Activated T-cell treated with anti-CD3 and anti-CD28 coated beads, Interleukin-2, amount 50 U/mL, for 4 hours (primary cell): ENCODE results near the gene FRA10AC1. TPM values are rescaled to one million over a fixed set of nuclear protein-coding genes. Genes with fewer than 3 reads are reported as not detected.
A peak's percentile ranks its signal among the peaks of the same experiment; 100 is the strongest.
"Not testable (repeated sequence)": the region's sequence is repeated elsewhere in the genome, so short reads cannot be mapped to it uniquely, and the experiment has no call there.

Experiments used
- ATAC-seq, 2 donors: fragments of 200-7000 bp; cut with Tn5 transposase; one replicate each; pipeline ENCODE4 v1.10.0; 2021
- DNase-seq: peaks from one replicate; pipeline ENCODE4 v3.0.0-alpha.2; 2020
- H3K27me3 Mint-ChIP-seq: one replicate; pipeline ENCODE4 v1.8.0; 2021; ENCODE audit warnings: low read depth, mixed read lengths
- H3K36me3 Mint-ChIP-seq: one replicate; pipeline ENCODE4 v1.8.0; 2022; ENCODE audit warnings: mixed read lengths; ENCODE audit not compliant: insufficient read depth
- H3K4me1 Mint-ChIP-seq: one replicate; pipeline ENCODE4 v1.8.0; 2021; ENCODE audit warnings: low read depth, mixed read lengths
- H3K4me3 Mint-ChIP-seq: one replicate; pipeline ENCODE4 v1.8.0; 2021; ENCODE audit warnings: mild to moderate bottlenecking, moderate library complexity, mixed read lengths
- H3K9me3 Mint-ChIP-seq: one replicate; pipeline ENCODE4 v1.8.0; 2021; ENCODE audit warnings: mixed read lengths
- total RNA-seq, 3 donors: library from RNA; stranded (reverse); gene quantifications; one replicate each; pipeline ENCODE4 v1.2.1, GENCODE V29; 2021

The FRA10AC1 gene
- total RNA-seq, 3 donors from 2014 or later = 10.1 to 11.1 (median 10.1) TPM

DNA sequence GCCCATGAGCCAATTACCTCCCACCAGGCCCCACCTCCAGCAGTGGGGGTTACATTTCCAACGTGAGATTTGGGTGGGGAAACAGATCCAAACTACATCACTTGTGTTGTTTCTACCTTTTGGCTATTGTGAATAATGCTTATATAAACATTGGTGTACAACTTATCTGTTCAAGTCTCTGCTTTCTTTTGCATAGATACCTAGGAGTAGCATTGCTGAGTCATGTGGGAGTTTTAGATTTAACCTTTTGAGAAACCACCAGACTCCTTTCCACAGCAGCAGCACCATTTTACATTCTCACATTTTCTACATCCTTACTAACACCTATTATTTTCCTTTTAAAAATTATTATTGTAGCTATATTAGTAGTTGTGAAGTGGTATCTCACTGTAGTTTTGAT lies 14.4 kb upstream of the FRA10AC1 start:
- no peak for ATAC-seq
- H3K4me3 Mint-ChIP-seq = no peak overlapping the region
- no peaks in the 10 kb centered on the region for H3K4me1 Mint-ChIP-seq
- DNase-seq = no peak
- H3K9me3 Mint-ChIP-seq = no peaks in the 10 kb centered on the region
- H3K27me3 Mint-ChIP-seq = peaks cover 21% of the 10 kb centered on the region
- no peaks in the 10 kb centered on the region for H3K36me3 Mint-ChIP-seq

DNA sequence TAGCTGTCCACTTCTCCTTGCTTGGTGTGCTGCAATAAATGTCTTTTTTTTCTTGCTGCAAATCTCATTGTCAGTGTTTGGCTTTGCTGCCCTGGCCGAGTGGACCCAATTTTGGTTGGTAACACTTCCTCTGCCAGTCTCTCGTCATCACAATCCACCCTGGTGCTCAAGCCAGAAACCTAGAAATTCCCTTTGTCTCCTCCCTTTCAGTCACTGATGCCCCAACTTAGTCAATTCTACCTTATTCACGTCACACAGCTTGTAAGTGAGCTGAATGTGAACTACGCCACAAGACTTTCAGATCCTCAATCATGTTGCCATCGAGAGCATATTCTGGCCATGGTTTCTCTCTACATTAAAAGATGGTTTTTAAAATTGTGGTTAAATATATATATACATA lies 13.0 kb upstream of the FRA10AC1 start:
- ATAC-seq (no peak), DNase-seq (no peak)
- Mint-ChIP-seq H3K9me3 (no peaks in the 10 kb centered on the region), H3K4me1 (no peaks in the 10 kb centered on the region), H3K36me3 (no peaks in the 10 kb centered on the region), H3K4me3 (no peak overlapping the region), H3K27me3 (peaks cover 20% of the 10 kb centered on the region)

DNA sequence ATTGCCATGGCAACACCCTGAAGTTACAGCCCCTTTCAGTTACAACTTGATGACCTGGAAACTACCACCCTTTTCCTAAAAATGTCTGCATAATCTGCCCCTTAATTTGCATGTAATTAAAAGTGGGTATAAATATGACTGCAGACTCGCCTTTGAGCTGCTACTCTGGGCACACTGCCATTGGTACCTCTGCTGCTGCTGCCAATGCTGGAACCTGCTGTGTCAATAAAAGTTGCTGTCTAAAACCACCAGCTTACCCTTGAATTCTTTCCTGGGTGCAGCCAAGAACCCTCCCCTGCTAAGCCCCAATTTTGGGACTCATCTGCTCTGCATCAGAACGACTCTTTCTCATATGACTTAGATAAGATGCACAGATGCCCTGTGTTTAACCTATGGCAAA lies 10.2 kb upstream of the FRA10AC1 start:
- DNase-seq (no peak), ATAC-seq (no peak)
- Mint-ChIP-seq H3K36me3 (no peaks in the 10 kb centered on the region), H3K4me1 (peaks cover 6% of the 10 kb centered on the region), H3K27me3 (peaks cover 5% of the 10 kb centered on the region), H3K9me3 (no peaks in the 10 kb centered on the region), H3K4me3 (no peak overlapping the region)

DNA sequence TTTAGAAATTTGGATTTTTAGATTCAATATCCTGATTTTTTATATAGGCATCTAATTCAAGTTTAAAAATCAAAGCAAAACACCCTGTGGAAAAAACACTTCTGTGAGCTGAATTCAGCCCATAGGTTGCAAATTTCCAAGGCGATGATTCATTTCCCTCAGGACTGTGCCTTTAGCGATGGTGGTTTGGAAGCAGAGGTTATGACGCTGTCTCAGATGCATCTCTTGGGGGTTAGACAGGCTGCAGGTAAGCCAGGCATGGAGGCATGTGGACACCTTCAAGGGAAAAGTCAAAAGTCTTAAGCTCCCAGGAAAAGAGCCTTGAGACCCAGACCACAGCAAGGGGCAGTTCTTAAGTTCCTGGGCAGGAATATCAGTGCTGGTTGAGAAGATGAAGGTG lies 9.5 kb upstream of the FRA10AC1 start:
- no peak for DNase-seq
- ATAC-seq = no peak
- Mint-ChIP-seq H3K4me1 (peaks cover 13% of the 10 kb centered on the region), H3K4me3 (no peak overlapping the region), H3K27me3 (peaks cover 2% of the 10 kb centered on the region), H3K9me3 (no peaks in the 10 kb centered on the region), H3K36me3 (no peaks in the 10 kb centered on the region)

DNA sequence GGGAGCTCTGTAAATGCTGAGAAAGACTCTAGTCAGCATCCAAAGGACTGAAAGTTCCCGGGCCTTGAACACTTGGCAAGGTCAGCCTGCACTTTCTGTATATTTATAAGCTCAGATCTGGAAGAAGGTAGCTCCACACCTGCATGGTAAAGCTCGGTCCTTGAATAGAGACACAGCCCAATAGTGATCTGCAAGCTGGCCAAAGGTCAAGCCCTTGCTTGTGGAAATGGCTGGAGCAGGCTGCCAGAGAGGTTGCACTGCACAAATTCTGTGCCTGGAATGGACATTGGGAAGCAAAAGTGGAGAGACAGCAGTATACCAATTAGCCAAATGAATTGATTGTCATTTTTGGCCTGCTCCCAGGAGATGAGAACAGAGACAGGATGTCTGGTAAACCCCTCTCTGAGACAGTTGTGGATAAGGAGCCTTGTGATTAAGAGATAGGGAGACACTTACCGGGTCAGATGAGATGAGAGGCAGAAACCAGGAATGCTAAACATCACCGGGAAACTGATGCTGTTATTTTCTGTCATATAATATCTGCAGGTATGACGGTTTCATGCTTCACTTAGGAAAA lies 8.0 kb upstream of the FRA10AC1 start:
- no peak for DNase-seq
- Mint-ChIP-seq H3K9me3 (no peaks in the 10 kb centered on the region), H3K36me3 (no peaks in the 10 kb centered on the region)

DNA sequence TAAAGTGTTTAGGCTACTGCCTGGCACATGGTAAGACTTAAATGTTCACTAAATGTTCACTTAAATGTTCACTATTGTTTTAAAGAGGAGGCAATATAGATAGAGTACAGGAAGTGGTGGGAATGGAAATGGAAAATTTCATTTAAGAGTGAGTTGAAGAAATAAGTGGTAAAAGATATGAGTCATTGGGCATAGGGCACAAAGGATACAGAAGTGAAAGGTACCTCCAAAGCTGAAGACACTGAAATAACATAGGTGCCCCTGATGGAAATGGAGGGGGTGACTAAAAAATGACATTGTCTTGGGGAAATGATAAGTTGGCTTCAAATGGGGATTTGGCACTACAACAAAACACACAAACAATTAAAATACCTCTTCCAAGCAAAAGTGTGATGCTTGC lies 5.2 kb upstream of the FRA10AC1 start:
- ATAC-seq (peak; percentile 16 to 25), DNase-seq (no peak)
- H3K27me3 Mint-ChIP-seq = no peaks in the 10 kb centered on the region
- peaks cover 21% of the 10 kb centered on the region for H3K4me1 Mint-ChIP-seq
- H3K4me3 Mint-ChIP-seq = peak overlapping the region; percentile 17
- H3K36me3 Mint-ChIP-seq = no peaks in the 10 kb centered on the region
- H3K9me3 Mint-ChIP-seq = no peaks in the 10 kb centered on the region

More for the DNA sequence above, 8.0 kb upstream of the FRA10AC1 start:
- H3K4me1 Mint-ChIP-seq = peaks cover 16% of the 10 kb centered on the region
- H3K27me3 Mint-ChIP-seq = peaks cover 2% of the 10 kb centered on the region
- H3K4me3 Mint-ChIP-seq = no peak overlapping the region
- no peak for ATAC-seq

DNA sequence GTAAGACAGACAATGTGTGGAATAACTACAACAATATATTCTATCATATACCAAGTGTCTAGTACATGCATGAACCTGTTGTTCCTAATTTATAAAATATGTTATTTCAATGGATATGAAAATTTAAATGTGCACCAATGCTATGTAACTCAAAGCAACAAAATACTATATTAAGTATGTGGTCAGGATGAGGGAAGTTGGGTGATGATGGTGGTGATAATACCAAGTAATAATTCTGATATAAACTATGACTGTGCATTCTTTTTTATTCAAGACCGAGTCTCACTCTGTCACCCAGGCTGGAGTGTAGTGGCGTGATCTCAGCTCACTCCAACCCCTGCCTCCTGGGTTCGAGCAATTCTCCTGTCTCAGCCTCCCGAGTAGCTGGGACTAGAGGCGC lies 2.1 kb upstream of the FRA10AC1 start:
- H3K36me3 Mint-ChIP-seq = no peaks in the 10 kb centered on the region
- no peak overlapping the region for H3K4me3 Mint-ChIP-seq
- DNase-seq (no peak), ATAC-seq (no peak)
- peaks cover 33% of the 10 kb centered on the region for H3K4me1 Mint-ChIP-seq
- no peaks in the 10 kb centered on the region for H3K27me3 Mint-ChIP-seq
- H3K9me3 Mint-ChIP-seq = no peaks in the 10 kb centered on the region

DNA sequence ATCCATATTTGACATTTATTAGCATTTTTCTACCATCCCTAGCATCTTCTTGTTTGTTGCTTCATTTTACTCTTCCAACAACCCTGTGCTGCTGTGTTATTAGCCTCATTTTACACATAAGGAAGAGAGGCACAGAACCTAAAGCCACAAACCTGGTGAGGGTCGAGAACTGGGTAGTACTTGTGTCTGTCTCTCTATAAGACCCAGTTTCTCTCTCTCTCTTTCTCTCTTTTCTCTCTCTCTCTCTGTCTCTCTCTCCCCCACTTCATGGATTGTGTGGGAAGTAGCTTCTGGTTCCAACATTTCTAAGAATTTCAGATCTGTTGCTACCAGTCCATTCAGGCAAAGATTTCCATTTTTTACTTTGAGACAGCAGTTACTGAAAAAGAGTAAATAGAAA lies 1.4 kb upstream of the FRA10AC1 start:
- Mint-ChIP-seq H3K9me3 (no peaks in the 10 kb centered on the region), H3K4me3 (peak overlapping the region; percentile 73), H3K36me3 (peaks cover 3% of the 10 kb centered on the region), H3K4me1 (peaks cover 34% of the 10 kb centered on the region), H3K27me3 (no peaks in the 10 kb centered on the region)
- no peak for ATAC-seq
- DNase-seq = no peak

DNA sequence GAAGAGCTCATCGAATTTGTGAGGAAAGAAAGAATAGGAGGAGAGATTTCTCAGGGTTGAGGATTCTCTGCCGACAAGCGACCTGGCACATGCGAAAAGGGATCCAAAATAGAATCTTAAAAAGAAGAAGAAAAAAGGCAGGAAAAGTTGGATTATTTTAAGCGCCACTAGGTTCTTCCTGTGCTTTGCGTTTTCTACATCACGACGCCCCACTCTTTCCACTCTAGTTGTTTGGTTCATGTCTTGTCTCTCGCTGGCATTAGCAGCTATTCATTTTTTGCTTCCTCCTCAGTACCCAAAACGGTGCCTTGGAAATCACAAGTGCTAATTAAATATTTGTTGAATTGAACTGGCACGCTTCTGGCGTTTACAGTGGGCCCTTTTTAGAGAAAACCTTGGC lies 674 bp upstream of the FRA10AC1 start:
- H3K27me3 Mint-ChIP-seq = no peaks in the 10 kb centered on the region
- ATAC-seq (no peak), DNase-seq (no peak)
- peaks cover 36% of the 10 kb centered on the region for H3K4me1 Mint-ChIP-seq
- no peak overlapping the region for H3K4me3 Mint-ChIP-seq
- H3K9me3 Mint-ChIP-seq = no peaks in the 10 kb centered on the region
- peaks cover 4% of the 10 kb centered on the region for H3K36me3 Mint-ChIP-seq

DNA sequence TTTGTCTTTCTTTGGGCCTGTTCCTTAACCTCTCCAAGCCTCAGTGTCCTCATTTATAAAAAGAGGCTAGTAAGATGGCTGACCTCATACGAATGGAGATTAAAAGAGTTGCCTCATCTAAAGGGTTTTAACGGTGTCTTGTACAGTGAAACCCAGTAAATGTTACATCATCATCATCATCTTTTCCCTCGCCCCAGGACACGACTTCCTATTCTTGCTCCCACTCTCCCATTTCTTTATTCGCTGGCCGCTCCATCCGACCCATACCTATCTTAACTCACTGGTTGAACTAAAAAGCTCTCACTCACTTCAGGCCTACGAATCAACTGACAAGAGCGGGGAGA lies 554 bp downstream of the FRA10AC1 start:
- Mint-ChIP-seq H3K9me3 (no peaks in the 10 kb centered on the region), H3K36me3 (peaks cover 8% of the 10 kb centered on the region), H3K27me3 (no peaks in the 10 kb centered on the region), H3K4me3 (no peak overlapping the region), H3K4me1 (peaks cover 25% of the 10 kb centered on the region)
- peak; percentile 19 to 24 for ATAC-seq
- DNase-seq = no peak

DNA sequence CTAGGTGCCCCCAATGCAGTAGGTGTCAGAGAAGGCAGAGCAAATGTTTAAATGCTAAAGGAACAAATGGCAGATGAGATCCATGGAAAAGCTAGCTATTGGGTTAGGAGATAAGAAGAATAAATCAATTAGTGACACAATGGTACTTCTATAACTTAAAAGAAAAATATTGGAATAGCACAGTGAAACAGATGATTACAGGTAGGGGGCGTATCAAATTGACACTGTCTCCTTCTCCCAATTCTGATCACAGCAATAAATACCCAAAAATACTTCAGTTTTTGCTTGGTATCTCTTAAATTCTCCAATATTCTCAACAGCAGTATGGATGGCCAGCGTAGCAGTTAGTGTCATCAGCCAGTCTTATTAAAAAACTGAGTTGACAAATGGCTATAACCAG lies 5.2 kb downstream of the FRA10AC1 start:
- no peaks in the 10 kb centered on the region for H3K9me3 Mint-ChIP-seq
- ATAC-seq = no peak
- no peak overlapping the region for H3K4me3 Mint-ChIP-seq
- H3K27me3 Mint-ChIP-seq = no peaks in the 10 kb centered on the region
- no peak for DNase-seq
- H3K4me1 Mint-ChIP-seq = peaks cover 25% of the 10 kb centered on the region
- peaks cover 23% of the 10 kb centered on the region for H3K36me3 Mint-ChIP-seq

DNA sequence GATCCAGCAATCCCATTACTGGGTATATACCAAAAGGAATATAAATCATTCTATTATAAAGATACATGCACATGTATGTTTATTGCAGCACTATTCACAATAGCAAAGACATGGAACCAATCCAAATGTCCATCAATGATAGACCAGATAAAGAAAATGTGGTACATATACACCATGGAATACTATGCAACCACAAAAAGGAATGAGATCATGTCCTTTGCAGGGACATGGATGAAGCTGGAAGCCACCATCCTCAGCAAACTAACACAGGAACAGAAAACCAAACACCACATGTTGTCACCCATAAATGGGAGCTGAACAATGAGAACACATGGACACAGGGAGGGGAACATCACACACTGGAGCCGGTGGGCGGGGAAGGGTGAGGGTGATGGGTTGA lies 5.8 kb downstream of the FRA10AC1 start:
- H3K9me3 Mint-ChIP-seq, H3K27me3 Mint-ChIP-seq, H3K4me3 Mint-ChIP-seq, DNase-seq, ATAC-seq: not testable (repeated sequence)
- Mint-ChIP-seq H3K36me3 (peaks cover 23% of the 10 kb centered on the region), H3K4me1 (peaks cover 25% of the 10 kb centered on the region)

DNA sequence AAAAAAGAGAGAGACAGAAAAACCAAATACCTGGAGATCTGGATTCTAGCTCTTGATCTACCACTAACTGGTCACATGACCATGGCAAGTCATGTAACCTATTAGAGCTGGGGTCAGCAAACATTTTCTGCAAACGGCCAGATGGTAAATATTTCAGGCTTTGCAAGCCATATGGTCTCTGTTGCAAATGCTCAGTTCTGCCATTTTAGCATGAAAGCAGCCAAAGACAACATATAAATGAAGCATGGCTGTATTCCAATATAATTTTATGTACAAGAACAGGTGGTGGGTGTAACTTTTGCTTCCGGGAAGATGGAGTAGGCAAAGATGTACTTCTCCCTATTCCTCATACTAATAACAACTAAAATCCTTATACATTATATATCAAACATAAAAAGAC lies 6.7 kb downstream of the FRA10AC1 start:
- H3K27me3 Mint-ChIP-seq = no peaks in the 10 kb centered on the region
- H3K9me3 Mint-ChIP-seq = no peaks in the 10 kb centered on the region
- H3K36me3 Mint-ChIP-seq = peaks cover 25% of the 10 kb centered on the region
- H3K4me3 Mint-ChIP-seq = no peak overlapping the region
- DNase-seq (no peak), ATAC-seq (no peak)
- H3K4me1 Mint-ChIP-seq = peaks cover 22% of the 10 kb centered on the region

DNA sequence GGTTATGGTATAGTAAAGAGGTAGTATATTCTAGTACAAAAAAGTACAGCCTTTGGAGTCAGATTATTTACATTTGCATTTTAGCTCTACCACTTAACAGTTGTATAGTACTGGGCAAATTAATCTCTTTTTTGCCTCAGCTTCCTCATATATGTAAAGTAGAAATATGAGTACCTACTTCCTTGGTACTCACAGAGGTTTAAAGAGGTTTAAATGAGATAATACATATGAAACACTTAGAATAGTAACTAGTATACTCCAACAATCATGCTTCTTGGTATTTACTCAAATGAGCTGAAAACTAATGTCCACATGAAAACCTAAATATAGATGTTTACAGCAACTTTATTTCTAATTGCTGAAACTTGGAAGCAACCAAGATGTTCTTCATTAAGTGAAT lies 14.7 kb downstream of the FRA10AC1 start:
- Mint-ChIP-seq H3K27me3 (no peaks in the 10 kb centered on the region), H3K4me1 (peaks cover 3% of the 10 kb centered on the region), H3K4me3 (no peak overlapping the region), H3K36me3 (peaks cover 19% of the 10 kb centered on the region), H3K9me3 (no peaks in the 10 kb centered on the region)
- ATAC-seq = no peak
- no peak for DNase-seq

DNA sequence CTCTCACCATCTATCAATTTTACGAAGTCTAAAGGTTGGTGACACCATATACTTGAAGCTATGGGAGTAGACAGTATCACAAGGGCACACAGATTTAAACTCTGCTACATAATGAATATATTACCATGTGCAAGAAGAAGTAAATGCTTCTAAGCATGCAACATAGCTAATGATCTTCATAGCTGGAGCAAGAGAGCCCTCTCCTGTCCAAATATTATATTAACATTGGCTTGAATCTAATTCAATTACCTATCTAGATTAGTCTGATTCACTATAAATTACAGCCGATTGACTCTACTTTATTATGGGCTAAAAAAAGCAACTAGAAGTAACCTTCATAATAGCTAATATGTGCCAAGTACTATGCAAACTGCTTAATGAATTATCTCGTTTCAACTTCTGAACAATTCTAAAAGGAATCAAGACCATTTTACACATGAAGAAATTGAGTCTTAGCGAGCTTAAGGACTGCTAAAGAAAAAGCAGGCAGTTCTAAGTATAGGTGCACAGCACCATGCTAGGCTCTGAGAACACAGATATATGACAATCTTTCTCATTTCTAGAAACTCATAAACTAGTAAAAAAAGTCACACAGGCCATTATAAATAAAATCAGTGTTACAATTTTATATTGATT lies 21.9 kb downstream of the FRA10AC1 start:
- Mint-ChIP-seq H3K36me3 (peaks cover 9% of the 10 kb centered on the region), H3K9me3 (no peaks in the 10 kb centered on the region), H3K4me1 (no peaks in the 10 kb centered on the region), H3K4me3 (no peak overlapping the region), H3K27me3 (no peaks in the 10 kb centered on the region)
- ATAC-seq = no peak
- DNase-seq = no peak
